PC-9 (cell line): ENCODE measurements around the gene ZBTB7A. TPM values are rescaled to one million over a fixed set of nuclear protein-coding genes. Genes with fewer than 3 reads are reported as not detected.

Source experiments
- BruUV-seq: library from RNA; stranded (reverse); fragments of 400-500 nt; replicated peaks from 2 replicates; lab custom pipeline; 2021; lab: Mats Ljungman, UMichigan
- CTCF ChIA-PET: fragments of 300-600 bp; sonication (Branson Sonifier 250); formaldehyde crosslinking; loops from one replicate; lab custom pipeline; 2022; ENCODE audit warnings: antibody characterized with exemption; lab: Charles Lee
- POLR2A ChIA-PET: fragments of 300-600 bp; sonication (Branson Sonifier 250); formaldehyde crosslinking; loops from one replicate; lab custom pipeline; 2022; ENCODE audit warnings: antibody characterized with exemption; ENCODE audit not compliant: unreplicated experiment; lab: Charles Lee
- DNase-seq, 2 experiments: peaks; one replicate each; pipeline versions ENCODE4 v3.0.0 to v3.0.0-alpha.2; 2015 to 2022; ENCODE audit warnings: mixed read lengths in 1 of 2
- H2AFZ ChIP-seq: fragments of 200-600 bp; sonication (generic); 2 replicates; pipeline ENCODE4 v1.8.1; 2017; ENCODE audit warnings: antibody characterized with exemption
- H3F3A ChIP-seq: fragments of 200-600 bp; sonication (generic); 2 replicates; pipeline ENCODE4 v1.8.1; 2017; ENCODE audit warnings: antibody characterized with exemption, mild to moderate bottlenecking, low read depth; ENCODE audit not compliant: insufficient read depth
- H3K27ac ChIP-seq: fragments of 200-600 bp; sonication (generic); 2 replicates; pipeline ENCODE4 v1.6.1; 2016; ENCODE audit warnings: mixed run types
- H3K27me3 ChIP-seq: fragments of 200-600 bp; sonication (generic); 2 replicates; pipeline ENCODE4 v1.6.1; 2016; ENCODE audit warnings: low read depth, mixed run types; ENCODE audit not compliant: insufficient read depth
- H3K36me3 ChIP-seq: fragments of 200-600 bp; sonication (generic); 2 replicates; pipeline ENCODE4 v1.6.1; 2016; ENCODE audit warnings: low read depth, mixed run types
- H3K4me1 ChIP-seq: fragments of 200-600 bp; sonication (generic); replicated peaks from 2 replicates; pipeline ENCODE4 v1.6.1; 2016; ENCODE audit warnings: mixed run types; ENCODE audit not compliant: insufficient read depth
- H3K4me2 ChIP-seq: fragments of 200-600 bp; sonication (generic); 2 replicates; pipeline ENCODE4 v1.6.1; 2017; ENCODE audit warnings: mixed run types
- H3K4me3 ChIP-seq: fragments of 200-600 bp; sonication (generic); 2 replicates; pipeline ENCODE4 v1.6.1; 2016; ENCODE audit warnings: mixed run types
- H3K79me2 ChIP-seq: fragments of 200-600 bp; sonication (generic); 2 replicates; pipeline ENCODE4 v1.6.1; 2017; ENCODE audit warnings: low read depth, mixed run types
- H3K9me2 ChIP-seq: fragments of 200-600 bp; sonication (generic); 2 replicates; pipeline ENCODE4 v1.8.1; 2017; ENCODE audit warnings: mild to moderate bottlenecking; ENCODE audit not compliant: insufficient read depth
- H3K9me3 ChIP-seq: fragments of 200-600 bp; sonication (generic); 2 replicates; pipeline ENCODE4 v1.8.1; 2016; ENCODE audit warnings: low read depth; ENCODE audit not compliant: insufficient read depth
- H4K20me1 ChIP-seq: fragments of 200-600 bp; sonication (generic); 2 replicates; pipeline ENCODE4 v1.8.1; 2017; ENCODE audit not compliant: insufficient read depth
- EZH2 ChIP-seq: fragments of 200-600 bp; sonication (generic); IDR thresholded peaks from 2 replicates; pipeline ENCODE4 v1.8.0; 2017; ENCODE audit warnings: antibody characterized with exemption, low read depth
- intact Hi-C: fragments of 100-400 bp; cut with micrococcal nuclease; formaldehyde crosslinking; loops from one replicate; pipeline ENCODE4 v1.10.0; 2022; ENCODE audit not compliant: unreplicated experiment
- total RNA-seq: library from RNA; stranded (reverse); gene quantifications from 2 replicates; pipeline ENCODE4 v1.2.3, GENCODE V29; 2021
- TF ChIP-seq, protein P1 (sequence below): fragments of 200-600 bp; sonication (generic); conservative IDR thresholded peaks from 2 replicates; pipeline ENCODE4 v1.6.1; 2017; ENCODE audit warnings: mixed run types, antibody characterized with exemption, mild to moderate bottlenecking, moderate library complexity

Gene ZBTB7A
- total RNA-seq, 1 experiment from 2014 or later: 41.2 TPM

DNA sequence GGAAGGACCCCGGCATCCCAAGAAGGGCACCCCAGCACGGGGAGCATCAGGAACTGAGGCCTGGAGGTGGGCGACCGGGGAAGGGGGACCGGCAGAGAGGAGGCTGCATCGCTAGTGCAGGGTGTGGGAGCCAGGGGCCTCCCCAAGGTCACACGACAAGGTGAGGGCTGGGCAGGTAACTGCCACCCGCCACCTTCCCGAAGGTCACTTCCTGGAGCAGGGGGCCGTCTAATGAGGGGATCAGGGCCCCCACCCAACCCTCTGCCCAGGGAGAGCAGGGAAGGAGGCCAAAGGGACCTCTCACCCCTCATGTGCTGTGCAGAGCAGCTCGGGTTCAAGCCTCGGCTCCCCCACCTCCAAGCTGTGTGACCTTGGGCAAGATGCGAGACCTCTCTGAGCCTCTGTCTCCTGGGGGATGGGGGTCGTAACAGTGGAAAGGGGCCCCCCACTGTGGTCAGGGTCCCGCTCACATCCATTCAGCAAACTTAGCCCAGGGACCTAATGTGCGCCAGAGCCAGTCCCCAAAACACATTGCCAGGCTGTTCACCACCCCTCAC, 6.0 kb downstream of the ZBTB7A start:
- peak overlapping the region; percentile 57; the same call in 1 of the 2 replicates for H3K4me3 ChIP-seq
- no peaks in the 10 kb centered on the region for H3K36me3 ChIP-seq
- peaks cover 49% of the 10 kb centered on the region for H4K20me1 ChIP-seq
- BruUV-seq: no TSS peak
- ChIA-PET CTCF (no interaction called here), POLR2A (no interaction called here)
- H3K79me2 ChIP-seq: peaks cover 93% of the 10 kb centered on the region
- peaks cover 44% of the 10 kb centered on the region; the same call in 1 of the 2 replicates for H3F3A ChIP-seq
- TF ChIP-seq, protein P1, sequence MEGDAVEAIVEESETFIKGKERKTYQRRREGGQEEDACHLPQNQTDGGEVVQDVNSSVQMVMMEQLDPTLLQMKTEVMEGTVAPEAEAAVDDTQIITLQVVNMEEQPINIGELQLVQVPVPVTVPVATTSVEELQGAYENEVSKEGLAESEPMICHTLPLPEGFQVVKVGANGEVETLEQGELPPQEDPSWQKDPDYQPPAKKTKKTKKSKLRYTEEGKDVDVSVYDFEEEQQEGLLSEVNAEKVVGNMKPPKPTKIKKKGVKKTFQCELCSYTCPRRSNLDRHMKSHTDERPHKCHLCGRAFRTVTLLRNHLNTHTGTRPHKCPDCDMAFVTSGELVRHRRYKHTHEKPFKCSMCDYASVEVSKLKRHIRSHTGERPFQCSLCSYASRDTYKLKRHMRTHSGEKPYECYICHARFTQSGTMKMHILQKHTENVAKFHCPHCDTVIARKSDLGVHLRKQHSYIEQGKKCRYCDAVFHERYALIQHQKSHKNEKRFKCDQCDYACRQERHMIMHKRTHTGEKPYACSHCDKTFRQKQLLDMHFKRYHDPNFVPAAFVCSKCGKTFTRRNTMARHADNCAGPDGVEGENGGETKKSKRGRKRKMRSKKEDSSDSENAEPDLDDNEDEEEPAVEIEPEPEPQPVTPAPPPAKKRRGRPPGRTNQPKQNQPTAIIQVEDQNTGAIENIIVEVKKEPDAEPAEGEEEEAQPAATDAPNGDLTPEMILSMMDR: no peak
- TF ChIP-seq EZH2: no peak
- H3K27me3 ChIP-seq: no peaks in the 10 kb centered on the region
- intact Hi-C loops: loop anchor here (5.0 to 10.0 kb wide), 2 partner anchors 73 to 84 kb away; partner anchors contain the start of gene EEF2
- no peaks in the 10 kb centered on the region for H3K9me2 ChIP-seq
- H2AFZ ChIP-seq: no peak overlapping the region
- peak overlapping the region; percentile 96 for H3K27ac ChIP-seq
- peak overlapping the region; percentile 91 for H3K4me2 ChIP-seq
- no peaks in the 10 kb centered on the region for H3K9me3 ChIP-seq
- DNase-seq: no peak
- peaks cover 63% of the 10 kb centered on the region for H3K4me1 ChIP-seq

DNA sequence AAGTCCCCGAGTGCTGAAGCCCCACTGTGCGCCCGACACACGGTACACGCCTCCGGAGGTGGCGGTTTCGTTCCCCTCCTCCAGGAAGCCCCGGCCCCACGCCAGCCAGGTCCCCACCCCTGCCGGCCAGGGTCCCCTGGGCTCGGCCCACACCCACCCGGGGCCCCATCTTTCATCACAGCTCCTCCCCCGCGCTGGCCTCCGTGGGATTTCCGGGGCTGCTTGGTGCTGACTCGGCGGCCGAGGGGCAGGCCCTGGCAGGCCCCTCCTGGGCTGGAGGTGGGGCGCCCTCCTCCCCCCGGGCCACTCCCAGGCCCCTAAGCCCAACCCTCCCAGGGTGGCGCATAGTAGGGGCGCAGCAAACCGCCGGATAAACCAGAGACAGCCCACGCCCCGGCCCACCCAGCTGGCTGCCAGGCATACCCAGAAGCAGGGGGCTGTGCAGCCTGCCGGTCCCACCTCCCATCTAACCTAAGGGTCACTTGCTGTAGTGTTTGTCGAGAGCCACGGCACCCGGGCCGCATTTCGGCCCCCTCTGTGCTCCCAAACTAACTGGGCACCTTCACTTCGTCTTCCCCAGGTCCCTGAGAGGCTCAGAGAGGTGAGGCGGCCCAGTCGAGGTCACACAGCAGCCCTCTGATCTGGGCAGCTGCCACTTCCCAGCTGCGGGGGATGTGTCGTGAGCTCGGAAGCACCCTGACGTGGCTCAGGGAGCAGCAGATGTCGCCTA, 6.6 kb downstream of the ZBTB7A start:
- peak overlapping the region; percentile 91; the same call in 1 of the 2 replicates for H3K4me2 ChIP-seq
- H2AFZ ChIP-seq: no peak overlapping the region
- no peaks in the 10 kb centered on the region for H3K9me3 ChIP-seq
- H3K36me3 ChIP-seq: no peaks in the 10 kb centered on the region
- ChIA-PET CTCF (no interaction called here), POLR2A (interaction anchor here (0.7 kb wide), 1 partner anchor 18 kb away, joined by 3 read pairs; no protein-coding TSS in a partner anchor)
- H4K20me1 ChIP-seq: peaks cover 54% of the 10 kb centered on the region
- H3K79me2 ChIP-seq: peaks cover 99% of the 10 kb centered on the region
- TF ChIP-seq, protein P1: no peak
- no peak for TF ChIP-seq EZH2
- peaks cover 63% of the 10 kb centered on the region for H3K4me1 ChIP-seq
- DNase-seq: peak in 1 of 2 experiments; percentile 68
- H3K9me2 ChIP-seq: no peaks in the 10 kb centered on the region
- peak overlapping the region; percentile 47; the same call in 1 of the 2 replicates for H3K4me3 ChIP-seq
- intact Hi-C loops: loop anchor here (5.0 to 10.0 kb wide), 2 partner anchors 73 to 85 kb away; partner anchors contain the start of gene EEF2
- H3F3A ChIP-seq: peaks cover 45% of the 10 kb centered on the region; the same call in 1 of the 2 replicates
- BruUV-seq: no TSS peak
- H3K27me3 ChIP-seq: no peaks in the 10 kb centered on the region
- H3K27ac ChIP-seq: peak overlapping the region; percentile 96

DNA sequence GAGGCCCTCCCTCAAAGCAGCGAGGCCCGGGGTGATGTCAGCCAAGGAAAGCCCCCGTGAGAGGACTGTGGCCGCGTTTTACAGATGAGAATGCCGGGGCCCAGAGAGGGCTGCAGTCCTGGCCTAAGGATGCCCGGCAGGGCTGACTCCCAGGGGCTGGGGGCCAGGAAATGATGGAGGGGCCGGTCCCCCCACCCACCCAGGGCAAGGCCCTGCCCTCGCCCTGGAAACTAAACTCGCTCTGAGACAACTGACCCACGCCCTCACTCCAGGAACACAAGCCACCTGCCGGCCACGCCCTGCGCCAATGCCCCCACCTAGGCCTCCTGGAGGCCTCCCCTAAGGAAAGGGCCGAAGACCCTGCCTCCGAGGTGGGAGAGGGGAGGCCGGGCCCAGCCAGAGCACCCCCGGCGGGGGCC, 7.2 kb downstream of the ZBTB7A start:
- H3K4me3 ChIP-seq: peak overlapping the region; percentile 47; the same call in 1 of the 2 replicates
- peaks cover 97% of the 10 kb centered on the region for H3K79me2 ChIP-seq
- peaks cover 45% of the 10 kb centered on the region; the same call in 1 of the 2 replicates for H3F3A ChIP-seq
- ChIA-PET POLR2A (interaction anchor here (0.7 kb wide), 1 partner anchor 17 kb away, joined by 3 read pairs; no protein-coding TSS in a partner anchor), CTCF (interaction anchor here (1.0 kb wide), 1 partner anchor 74 kb away, joined by 4 read pairs; no protein-coding TSS in a partner anchor)
- DNase-seq: no peak
- H3K4me2 ChIP-seq: peak overlapping the region; percentile 91
- BruUV-seq: no TSS peak
- intact Hi-C loops: no loop called here
- H4K20me1 ChIP-seq: peaks cover 54% of the 10 kb centered on the region
- no peak overlapping the region for H2AFZ ChIP-seq
- H3K9me2 ChIP-seq: no peaks in the 10 kb centered on the region
- no peaks in the 10 kb centered on the region for H3K9me3 ChIP-seq
- no peak for TF ChIP-seq EZH2
- TF ChIP-seq, protein P1: no peak
- H3K27ac ChIP-seq: peak overlapping the region; percentile 96
- no peaks in the 10 kb centered on the region for H3K36me3 ChIP-seq
- H3K4me1 ChIP-seq: peaks cover 63% of the 10 kb centered on the region
- no peaks in the 10 kb centered on the region for H3K27me3 ChIP-seq
